Umbilical cord (tissue), 2 donors: ENCODE data around the gene COQ3. TPM values are rescaled to one million over a fixed set of nuclear protein-coding genes. Genes with fewer than 3 reads are reported as not detected.

Experiments
- DNase-seq: peaks from one replicate; pipeline ENCODE4 v3.0.0-alpha.2; 2015; ENCODE audit warnings: low spot score
- total RNA-seq: library from RNA; depleted of rRNA; stranded (reverse); fragments of >200 nt; gene quantifications from one replicate; pipeline ENCODE4 v1.2.3, GENCODE V29; 2014; ENCODE audit warnings: low replicate concordance; ENCODE audit not compliant: insufficient read depth

The COQ3 gene
- total RNA-seq, 1 donor from 2014 or later, result 0.96 TPM

- no peak for DNase-seq
Measured at GRCh38 chr6:99333068-99333467, 60.9 kb downstream of the COQ3 start.

- no peak for DNase-seq
Measured at GRCh38 chr6:99331531-99331930, 62.5 kb downstream of the COQ3 start.

GRCh38 chr6:99330159-99330558 is 63.8 kb downstream of the COQ3 start:
- DNase-seq, result peak; percentile 54

DNA sequence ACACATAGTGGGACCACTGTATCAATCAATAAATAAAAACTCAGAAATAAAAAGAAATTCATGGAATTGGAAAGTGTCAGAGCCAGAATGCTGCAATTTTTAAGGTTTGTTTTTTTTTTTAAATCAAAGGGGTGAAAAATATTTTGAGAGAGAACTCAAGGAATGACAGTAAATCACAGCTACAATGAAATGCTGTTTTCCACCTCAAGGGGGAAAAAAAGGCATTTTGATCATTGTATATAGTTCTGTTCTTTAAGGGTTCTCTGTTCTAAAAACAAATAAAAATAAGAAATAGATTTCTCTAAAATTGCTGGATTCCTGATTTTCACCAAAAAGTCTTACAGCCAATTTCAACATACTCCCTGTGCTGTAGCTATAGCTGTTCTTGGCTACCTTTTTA is 69.0 kb downstream of the COQ3 start:
- no peak for DNase-seq

Other genes with a start within 250 kb of the COQ3 start
- 5.3 TPM for gene FAXC, start 44.5 kb downstream of the COQ3 start, total RNA-seq
- 92.7 TPM for gene PNISR, start 31.1 kb upstream of the COQ3 start, total RNA-seq
- gene USP45, start 121.2 kb upstream of the COQ3 start, total RNA-seq, result 5.5 TPM
- 100 TPM for gene CCNC, start 174.5 kb upstream of the COQ3 start, total RNA-seq
- gene PRDM13, start 212.6 kb upstream of the COQ3 start, total RNA-seq, result 1.2 TPM